C4-2B (cell line): ENCODE data around the gene APP.

ENCODE experiments used
- ZFX ChIP-seq: fragments of 450-650 bp; IDR thresholded peaks from 2 replicates; pipeline ENCODE4 v1.6.1; 2017
- TF ChIP-seq, protein P1 (sequence below): fragments of 450-650 bp; conservative IDR thresholded peaks from 2 replicates; pipeline ENCODE4 v1.5.1; 2017; ENCODE audit warnings: mild to moderate bottlenecking

- TF ChIP-seq, protein P1, sequence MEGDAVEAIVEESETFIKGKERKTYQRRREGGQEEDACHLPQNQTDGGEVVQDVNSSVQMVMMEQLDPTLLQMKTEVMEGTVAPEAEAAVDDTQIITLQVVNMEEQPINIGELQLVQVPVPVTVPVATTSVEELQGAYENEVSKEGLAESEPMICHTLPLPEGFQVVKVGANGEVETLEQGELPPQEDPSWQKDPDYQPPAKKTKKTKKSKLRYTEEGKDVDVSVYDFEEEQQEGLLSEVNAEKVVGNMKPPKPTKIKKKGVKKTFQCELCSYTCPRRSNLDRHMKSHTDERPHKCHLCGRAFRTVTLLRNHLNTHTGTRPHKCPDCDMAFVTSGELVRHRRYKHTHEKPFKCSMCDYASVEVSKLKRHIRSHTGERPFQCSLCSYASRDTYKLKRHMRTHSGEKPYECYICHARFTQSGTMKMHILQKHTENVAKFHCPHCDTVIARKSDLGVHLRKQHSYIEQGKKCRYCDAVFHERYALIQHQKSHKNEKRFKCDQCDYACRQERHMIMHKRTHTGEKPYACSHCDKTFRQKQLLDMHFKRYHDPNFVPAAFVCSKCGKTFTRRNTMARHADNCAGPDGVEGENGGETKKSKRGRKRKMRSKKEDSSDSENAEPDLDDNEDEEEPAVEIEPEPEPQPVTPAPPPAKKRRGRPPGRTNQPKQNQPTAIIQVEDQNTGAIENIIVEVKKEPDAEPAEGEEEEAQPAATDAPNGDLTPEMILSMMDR: no peak
- TF ChIP-seq ZFX: no peak
Measured at GRCh38 chr21:25979845-25980616, 190.5 kb downstream of the APP start.
